ENCODE results near the gene PARVA. TPM values are rescaled to one million over a fixed set of nuclear protein-coding genes. Genes with fewer than 3 reads are reported as not detected.

Gene PARVA
- total and polyA plus RNA-seq, 2 of the 8 experiments (the other 6 are each of a cell fraction or from before 2014, with no cell fraction given), result 3.1 to 13.5 TPM

DNA sequence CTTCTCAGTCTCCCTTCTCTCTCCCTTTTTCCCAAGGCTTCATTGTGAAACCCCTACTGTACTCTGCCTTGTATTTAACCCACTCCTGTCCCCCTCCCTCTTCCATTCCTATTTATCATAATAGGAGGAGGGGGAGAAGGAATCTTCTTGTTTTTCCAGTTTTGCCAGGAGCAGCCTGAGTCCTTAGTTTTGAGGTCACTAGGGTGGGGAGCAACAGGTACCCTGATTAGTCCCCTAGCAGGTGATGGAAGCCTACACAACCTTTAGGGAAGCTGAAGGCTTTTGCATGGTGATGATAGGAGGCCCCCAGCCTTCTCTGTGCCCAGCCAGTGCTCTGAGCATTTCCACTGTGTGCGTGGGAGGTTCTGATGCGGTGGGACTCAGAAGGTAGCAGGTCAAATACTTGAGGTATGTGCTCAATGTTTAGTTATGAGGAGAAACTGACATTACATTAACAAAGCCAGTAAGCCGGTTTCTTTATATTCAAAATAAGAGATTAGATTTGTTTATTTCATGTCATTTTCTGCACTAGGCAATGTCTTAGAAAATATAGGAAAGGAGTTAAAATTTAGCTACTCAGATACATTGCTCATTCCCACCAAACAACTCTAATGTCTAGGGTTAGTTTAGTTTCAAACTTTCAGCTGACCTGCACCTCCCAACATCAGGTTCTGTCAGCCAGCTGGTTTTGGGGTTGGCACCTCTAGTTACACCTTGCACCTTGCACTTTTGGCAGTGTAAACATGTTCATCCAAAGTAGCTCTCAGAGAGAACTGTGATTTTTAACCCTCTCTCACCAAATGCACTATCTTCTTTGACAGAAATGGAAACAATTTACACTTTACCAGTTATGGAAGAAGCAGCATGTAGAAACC is 26.0 kb downstream of the PARVA start:
- Histone ChIP-seq H4K20me1 (replicated peaks in 1 of 2; ENCODE audit: control insufficient read depth in 1 of 2, insufficient read depth in 2 of 2, low read length in 2 of 2) (no peaks in the 10 kb centered on the region), H3K9ac (replicated peaks in 1 of 4; ENCODE audit: extremely low read depth in 1 of 4, low read depth in 3 of 4, low read length in 3 of 4) (no peak overlapping the region), H3K23me2 (ENCODE audit: low read depth, low read length) (no peaks in the 10 kb centered on the region), H3K56ac (replicated peaks; ENCODE audit: insufficient read length, low read depth, low read length) (no peak overlapping the region), H3K4me1 (replicated peaks in 1 of 4; ENCODE audit: control insufficient read depth in 3 of 4, insufficient read depth in 4 of 4, low read length in 3 of 4) (peaks cover 0 to 5% (median 0%) of the 10 kb centered on the region in 4 experiments; a peak in 2 of 7 replicates), H3K18ac (ENCODE audit: extremely low read depth, low read length) (no peak overlapping the region), H4K8ac (ENCODE audit: extremely low read depth, insufficient read depth, low read length) (no peak overlapping the region), H3K27ac (ENCODE audit: low read depth, low read length) (no peak overlapping the region), H3K36me3 (ENCODE audit: control insufficient read depth in 2 of 4, insufficient read depth in 4 of 4, low read length in 3 of 4) (no peaks in the 10 kb centered on the region), H2BK120ac (replicated peaks; ENCODE audit: low read depth, low read length) (no peak overlapping the region), H4K5ac (ENCODE audit: insufficient read length, low read depth, low read length) (no peak overlapping the region), H2BK15ac (ENCODE audit: low read length) (no peak overlapping the region), H3K79me1 (ENCODE audit: low read depth, low read length) (no peaks in the 10 kb centered on the region), H3K27me3 (replicated peaks in 1 of 4; ENCODE audit: control insufficient read depth in 3 of 4, extremely low read depth in 1 of 4, insufficient read depth in 3 of 4, low read length in 3 of 4) (no peaks in the 10 kb centered on the region), H3K4me3 (ENCODE audit: extremely low read depth in 1 of 4, insufficient read depth in 2 of 4, low read depth in 3 of 4, low read length in 4 of 4) (no peak overlapping the region), H3K4me2 (ENCODE audit: insufficient read depth in 1 of 2, low read depth in 2 of 2, low read length in 2 of 2) (no peak overlapping the region), H2BK5ac (ENCODE audit: low read depth, low read length) (no peak overlapping the region), H3K9me3 (ENCODE audit: insufficient read depth in 2 of 2, low read depth in 1 of 2, low read length in 1 of 2) (no peaks in the 10 kb centered on the region), H3K4ac (replicated peaks; ENCODE audit: insufficient read length, low read depth, low read length) (no peak overlapping the region), H2BK12ac (ENCODE audit: low read depth, low read length) (no peak overlapping the region), H2BK20ac (ENCODE audit: low read length) (no peak overlapping the region), H4K91ac (replicated peaks; ENCODE audit: insufficient read length, low read length) (no peak overlapping the region), H3K14ac (ENCODE audit: insufficient read length) (no peak overlapping the region), H2AFZ (ENCODE audit: low read length) (no peak overlapping the region), H2AK5ac (ENCODE audit: low read depth, low read length) (no peak overlapping the region), H3K79me2 (ENCODE audit: control insufficient read depth in 1 of 2, insufficient read depth in 2 of 2, low read length in 2 of 2) (no peaks in the 10 kb centered on the region), H3K23ac (ENCODE audit: insufficient read length) (no peak overlapping the region)
- WGBS, 2 experiments (ENCODE audit: extremely low coverage in 1 of 2, insufficient coverage in 1 of 2, insufficient read length in 1 of 2, insufficient replicate concordance in 2 of 2, low coverage in 1 of 2, low lambda C conversion rate in 2 of 2, missing lambda C conversion rate in 1 of 2), result 77% methylated on average over 3 of the region's 3 CpGs; no CpG with 5 or more reads in 1 of the 2 experiments
- CTCF ChIA-PET (ENCODE audit: partially characterized antibody), result interaction anchor here (0.6 to 1.6 kb wide), 9 partner anchors 9 to 492 kb away, joined by 3 read pairs; no protein-coding TSS in a partner anchor
- POLR2A ChIA-PET (ENCODE audit: partially characterized antibody), result interaction anchor here (0.6 to 0.8 kb wide), 2 partner anchors 23 to 880 kb away, joined by 3 read pairs; no protein-coding TSS in a partner anchor
- no peak for TF ChIP-seq RAD21 (IDR thresholded peaks at IDR 0.05 in 1 of 2, conservative IDR thresholded peaks at IDR 0.05 in 1 of 2; ENCODE audit: low read depth in 2 of 2, low read length in 2 of 2)
- no peak for TF ChIP-seq KDM5A (IDR thresholded peaks at IDR 0.05; ENCODE audit: low read length)
- no peak for TF ChIP-seq RXRA (IDR thresholded peaks at IDR 0.05; ENCODE audit: insufficient read depth, low read depth, low read length)
- no peak for TF ChIP-seq CBX5 (IDR thresholded peaks at IDR 0.05; ENCODE audit: low read depth, low read length)
- TF ChIP-seq SIRT6 (IDR thresholded peaks at IDR 0.05; ENCODE audit: low read length), result no peak
- no peak for TF ChIP-seq MAFK (IDR thresholded peaks at IDR 0.05; ENCODE audit: low read depth, low read length)
- TF ChIP-seq NRF1 (IDR thresholded peaks at IDR 0.05; ENCODE audit: low read depth, low read length), result no peak
- no peak for TF ChIP-seq EGR1 (IDR thresholded peaks at IDR 0.05; ENCODE audit: borderline replicate concordance, low read depth, low read length)
- DNase-seq (ENCODE audit: low read depth in 1 of 2, low spot score in 2 of 2) (no peak), FAIRE-seq (no peak)

Data from H1 (cell line).